Glomerular visceral epithelial cell (primary cell): ENCODE data around the gene MOCOS.
A peak's percentile ranks its signal among the peaks of the same experiment; 100 is the strongest.
"Not testable (repeated sequence)": the region's sequence is repeated elsewhere in the genome, so short reads cannot be mapped to it uniquely, and the experiment has no call there.

ENCODE experiments used
- DNase-seq: peaks from one replicate; pipeline ENCODE4 v3.0.0-alpha.2; 2016; ENCODE audit errors: extremely low spot score

The MOCOS gene, protein sequence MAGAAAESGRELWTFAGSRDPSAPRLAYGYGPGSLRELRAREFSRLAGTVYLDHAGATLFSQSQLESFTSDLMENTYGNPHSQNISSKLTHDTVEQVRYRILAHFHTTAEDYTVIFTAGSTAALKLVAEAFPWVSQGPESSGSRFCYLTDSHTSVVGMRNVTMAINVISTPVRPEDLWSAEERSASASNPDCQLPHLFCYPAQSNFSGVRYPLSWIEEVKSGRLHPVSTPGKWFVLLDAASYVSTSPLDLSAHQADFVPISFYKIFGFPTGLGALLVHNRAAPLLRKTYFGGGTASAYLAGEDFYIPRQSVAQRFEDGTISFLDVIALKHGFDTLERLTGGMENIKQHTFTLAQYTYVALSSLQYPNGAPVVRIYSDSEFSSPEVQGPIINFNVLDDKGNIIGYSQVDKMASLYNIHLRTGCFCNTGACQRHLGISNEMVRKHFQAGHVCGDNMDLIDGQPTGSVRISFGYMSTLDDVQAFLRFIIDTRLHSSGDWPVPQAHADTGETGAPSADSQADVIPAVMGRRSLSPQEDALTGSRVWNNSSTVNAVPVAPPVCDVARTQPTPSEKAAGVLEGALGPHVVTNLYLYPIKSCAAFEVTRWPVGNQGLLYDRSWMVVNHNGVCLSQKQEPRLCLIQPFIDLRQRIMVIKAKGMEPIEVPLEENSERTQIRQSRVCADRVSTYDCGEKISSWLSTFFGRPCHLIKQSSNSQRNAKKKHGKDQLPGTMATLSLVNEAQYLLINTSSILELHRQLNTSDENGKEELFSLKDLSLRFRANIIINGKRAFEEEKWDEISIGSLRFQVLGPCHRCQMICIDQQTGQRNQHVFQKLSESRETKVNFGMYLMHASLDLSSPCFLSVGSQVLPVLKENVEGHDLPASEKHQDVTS

DNA sequence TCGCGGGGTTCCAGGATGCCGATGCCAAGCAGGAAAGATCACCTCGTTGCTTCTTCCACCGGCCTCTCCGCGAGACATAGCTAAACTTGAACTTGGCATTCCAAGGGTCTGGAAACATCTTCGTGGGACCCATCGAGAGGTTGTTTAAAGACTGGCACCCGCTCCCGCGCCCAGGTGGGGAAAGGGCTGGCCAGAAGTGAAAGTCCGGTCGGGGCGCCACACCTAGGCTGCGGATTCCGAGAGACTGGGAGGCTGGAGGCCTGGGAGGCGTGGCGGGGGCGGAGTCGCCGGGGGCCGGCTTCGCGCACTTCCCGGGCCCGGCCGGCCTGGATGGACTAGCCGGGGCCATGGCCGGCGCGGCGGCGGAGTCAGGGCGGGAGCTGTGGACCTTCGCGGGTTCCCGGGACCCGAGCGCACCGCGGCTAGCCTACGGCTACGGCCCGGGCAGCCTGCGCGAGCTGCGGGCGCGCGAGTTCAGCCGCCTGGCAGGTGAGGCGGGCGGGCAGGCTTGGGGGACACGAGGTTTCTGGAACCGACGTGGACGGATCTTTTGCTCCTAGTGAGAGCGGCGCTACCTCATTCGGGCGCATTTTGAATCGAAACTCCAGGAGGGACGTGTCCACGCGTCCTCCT, at the start of gene MOCOS:
Gene MOCOS, plus strand, starts transcription at position 305 of the 633 bp plus-strand sequence. Its CDS starts 43 bp downstream, at position 348.
- DNase-seq: peak; percentile 74

- no peak for DNase-seq
Observed at GRCh38 chr18:36139245-36139644, 48.1 kb upstream of the MOCOS start.

GRCh38 chr18:36141576-36141975, 45.7 kb upstream of the MOCOS start:
- no peak for DNase-seq

DNA sequence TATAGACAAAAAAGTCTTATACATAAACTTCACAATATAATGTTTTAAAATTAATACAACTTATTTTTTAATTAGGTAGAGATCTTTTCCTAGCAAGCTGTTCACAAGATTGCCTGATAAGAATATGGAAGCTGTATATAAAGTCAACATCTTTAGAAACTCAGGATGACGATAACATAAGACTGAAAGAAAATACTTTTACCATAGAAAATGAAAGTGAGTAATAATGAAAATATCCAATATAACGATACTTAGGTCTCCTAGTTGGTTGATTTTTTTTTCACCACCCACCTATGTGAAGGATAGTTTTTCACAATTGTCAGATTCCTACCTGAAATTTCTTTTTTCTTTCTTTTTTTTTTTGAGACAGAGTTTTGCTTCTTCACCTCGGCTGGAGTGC, 44.5 kb upstream of the MOCOS start:
- no peak for DNase-seq

DNA sequence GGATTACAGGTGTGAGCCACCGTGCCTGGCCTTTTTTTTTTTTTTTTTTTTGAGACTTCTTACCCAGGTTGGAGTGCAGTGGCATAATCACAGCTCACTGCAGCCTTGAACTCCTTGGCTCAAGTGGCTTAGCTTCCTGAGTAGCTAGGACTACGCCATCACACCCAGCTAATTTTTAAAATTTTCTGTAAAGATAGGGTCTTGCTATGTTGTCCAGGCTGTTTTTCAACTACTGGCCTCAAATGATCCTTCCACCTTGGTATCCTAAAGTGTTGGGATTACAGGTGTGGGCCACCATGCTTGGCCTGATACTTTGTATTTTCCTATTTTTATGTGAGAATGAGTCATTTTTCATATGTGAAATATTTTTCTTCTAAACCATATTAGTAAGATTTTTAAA, 43.9 kb upstream of the MOCOS start:
- no peak for DNase-seq

DNA sequence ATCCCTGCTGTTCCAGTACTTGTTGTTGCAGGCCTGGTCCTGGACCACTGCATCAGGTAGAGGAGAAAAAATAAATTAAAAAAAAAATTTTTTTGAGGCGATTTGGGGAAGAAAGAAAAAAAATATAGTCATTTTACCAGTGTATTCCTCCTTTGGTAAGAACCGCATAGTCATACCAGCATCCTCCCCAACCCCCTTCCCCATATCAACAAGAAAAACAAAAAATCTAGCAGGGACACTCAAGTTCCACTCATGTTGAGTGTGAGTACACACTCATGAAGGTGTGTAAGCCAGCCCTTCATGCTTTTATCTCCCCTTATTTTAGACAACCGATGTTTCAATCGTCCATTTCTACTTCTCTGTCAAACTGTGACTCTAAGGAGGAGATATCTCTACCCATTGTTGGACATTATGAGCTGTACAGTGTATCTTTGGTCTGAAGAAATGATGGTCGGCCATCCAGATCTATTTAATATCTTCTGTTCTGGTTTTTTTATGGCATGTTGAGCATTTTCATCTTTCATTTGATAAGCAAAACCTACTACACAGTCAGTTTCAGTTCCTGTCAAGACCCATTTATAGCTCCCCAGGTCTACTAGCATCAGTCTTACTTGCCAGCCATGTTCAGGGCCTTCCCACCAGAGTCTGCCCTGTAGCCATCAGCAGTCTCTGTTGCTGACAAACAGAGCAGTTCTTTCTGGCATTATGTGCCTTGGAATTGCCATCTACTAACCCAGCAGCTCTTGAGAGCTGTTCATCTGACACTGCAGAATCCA, 37.6 kb upstream of the MOCOS start:
- DNase-seq: no peak

GRCh38 chr18:36152781-36153180, 34.5 kb upstream of the MOCOS start:
- peak; percentile 68 for DNase-seq

GRCh38 chr18:36153203-36153602, 34.1 kb upstream of the MOCOS start:
- peak; percentile 97 for DNase-seq

- DNase-seq: no peak
Observed at GRCh38 chr18:36153771-36154170, 33.5 kb upstream of the MOCOS start.

GRCh38 chr18:36155851-36156757, 31.2 kb upstream of the MOCOS start:
- peak; percentile 51 for DNase-seq

DNA sequence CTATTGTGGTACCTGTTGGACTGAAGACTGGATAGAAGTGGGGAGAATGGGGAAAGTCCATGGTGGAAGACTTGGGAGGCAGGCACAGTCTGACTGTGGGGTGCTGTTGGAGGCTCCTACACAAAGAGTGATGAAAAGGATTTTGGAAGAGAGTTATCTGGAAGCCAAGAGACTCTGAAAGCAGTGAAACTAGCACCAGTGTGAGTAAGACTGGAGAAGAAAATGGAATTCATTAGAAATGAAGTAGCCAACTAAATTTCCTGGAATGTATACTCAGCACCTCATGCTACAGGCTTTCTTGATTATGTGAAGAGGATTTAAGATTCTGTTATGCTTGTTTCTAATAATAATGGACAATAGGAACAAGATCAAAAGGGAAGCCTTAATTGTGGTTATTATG, 29.9 kb upstream of the MOCOS start:
- DNase-seq: no peak

DNA sequence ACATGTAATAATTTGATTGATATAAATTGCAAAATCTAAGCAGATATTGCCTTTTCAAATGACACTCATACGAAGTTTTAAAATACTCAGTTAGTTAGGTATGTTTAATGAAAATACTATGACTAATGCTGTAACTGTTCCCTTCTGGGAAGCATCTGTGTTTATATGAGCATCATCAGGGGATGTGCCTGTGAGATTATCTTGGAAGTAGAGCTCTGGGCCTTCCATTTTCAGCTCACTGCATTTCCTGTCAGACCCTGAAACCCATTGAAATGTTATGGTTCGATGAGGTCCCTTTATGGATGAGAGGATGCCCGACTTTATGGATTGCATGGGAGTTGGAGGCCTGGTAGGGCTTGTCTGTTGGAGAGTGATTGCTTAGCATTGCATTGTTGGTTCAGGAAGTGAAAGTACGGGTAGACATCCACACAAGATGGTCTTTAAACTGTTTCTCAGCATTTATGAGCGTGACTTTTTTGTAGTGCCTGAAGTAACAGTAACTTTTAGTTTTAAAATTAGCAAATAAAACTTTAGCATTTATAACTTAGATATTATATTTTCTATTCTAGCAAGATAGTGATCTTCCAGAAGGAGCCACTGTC, 28.9 kb upstream of the MOCOS start:
- peak; percentile 81 for DNase-seq

- no peak for DNase-seq
Observed at GRCh38 chr18:36160959-36161371, 26.3 kb upstream of the MOCOS start.

- DNase-seq: no peak
Observed at GRCh38 chr18:36162981-36163380, 24.3 kb upstream of the MOCOS start.

GRCh38 chr18:36167692-36168218, 19.5 kb upstream of the MOCOS start:
- no peak for DNase-seq

- not testable (repeated sequence) for DNase-seq
Observed at GRCh38 chr18:36168296-36168695, 19.0 kb upstream of the MOCOS start.

DNA sequence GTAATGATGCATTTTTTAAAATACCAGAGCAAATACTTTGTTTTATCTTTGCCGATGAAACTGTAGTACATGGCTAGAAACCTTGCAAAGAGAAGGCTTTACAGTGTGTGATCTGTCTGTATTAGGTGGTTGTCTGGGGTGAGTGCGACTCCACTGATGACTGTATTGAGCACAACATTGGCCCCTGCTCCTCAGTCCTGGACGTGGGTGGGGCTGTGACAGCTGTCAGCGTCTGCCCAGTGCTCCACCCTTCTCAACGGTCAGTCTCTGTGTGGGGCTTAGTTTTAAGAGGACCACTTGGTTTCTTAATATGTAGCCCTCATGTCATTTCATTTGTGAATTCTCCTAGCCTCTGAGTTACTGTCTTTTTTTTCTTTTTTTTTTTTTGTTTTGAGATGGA, 17.4 kb upstream of the MOCOS start:
- no peak for DNase-seq

GRCh38 chr18:36175481-36175880, 11.8 kb upstream of the MOCOS start:
- DNase-seq: no peak

DNA sequence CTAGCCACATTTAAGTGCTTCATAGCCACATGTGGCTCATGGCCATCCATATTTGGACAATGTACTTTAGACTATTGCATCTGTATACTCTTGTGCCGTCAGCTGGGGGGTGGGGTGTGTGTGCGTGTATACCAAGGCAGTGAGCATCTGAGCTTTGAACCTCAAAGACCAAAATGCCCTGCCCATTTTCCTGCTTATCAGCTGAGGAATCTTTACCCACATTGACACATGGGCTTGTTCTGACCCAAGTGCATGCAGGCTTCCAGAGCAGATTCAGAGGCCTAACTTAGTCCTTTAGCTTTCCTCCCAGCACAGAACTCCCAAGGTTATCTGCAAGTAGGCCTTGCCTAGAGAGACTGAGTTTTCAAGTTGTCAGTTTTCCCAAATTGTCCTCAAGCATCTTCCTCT, 11.1 kb upstream of the MOCOS start:
- no peak for DNase-seq

- DNase-seq: no peak
Observed at GRCh38 chr18:36176711-36177110, 10.6 kb upstream of the MOCOS start.
